Heart left ventricle (tissue), 16 donors: ENCODE results near the gene ACAP2. TPM values are rescaled to one million over a fixed set of nuclear protein-coding genes. Genes with fewer than 3 reads are reported as not detected.

Experiments used
- ATAC-seq, 4 donors: fragments of 200-7000 bp; cut with Tn5 transposase; one replicate each; pipeline ENCODE4 v1.9.1; 2020 to 2022; ENCODE audit warnings: moderate library complexity in 4 of 4, mild to moderate bottlenecking in 3 of 4, moderate number of reproducible peaks in 1 of 4
- DNase-seq, 5 donors: peaks; one replicate each; pipeline ENCODE4 v3.0.0-alpha.2; 2020
- H3K27ac ChIP-seq, 12 donors: fragments of 200-600 bp; sonication (generic) in 4 of 12; one replicate each; pipeline versions ENCODE4 v1.5.0 to v1.8.0; 2016 to 2022; ENCODE audit warnings: mild to moderate bottlenecking in 2 of 12
- H3K27me3 ChIP-seq, 9 donors: fragments of 200-600 bp; sonication (generic) in 2 of 9; one replicate each; pipeline versions ENCODE4 v1.5.1 to v1.8.0; 2016 to 2022; ENCODE audit warnings: mild to moderate bottlenecking in 3 of 9
- H3K36me3 ChIP-seq, 9 donors: fragments of 200-600 bp; sonication (generic) in 2 of 9; one replicate each; pipeline versions ENCODE4 v1.5.0 to v1.8.0; 2018 to 2022; ENCODE audit warnings: mild to moderate bottlenecking in 2 of 9
- H3K4me1 ChIP-seq, 12 donors: fragments of 200-600 bp; sonication (generic) in 4 of 12; one replicate each; pipeline versions ENCODE4 v1.5.0 to v1.8.0; 2016 to 2022; ENCODE audit warnings: mild to moderate bottlenecking in 3 of 12
- H3K4me3 ChIP-seq, 12 donors: fragments of 200-600 bp; sonication (generic) in 4 of 12; one replicate each; pipeline versions ENCODE4 v1.5.0 to v1.8.0; 2017 to 2022; ENCODE audit warnings: mild to moderate bottlenecking in 9 of 12, moderate library complexity in 4 of 12
- H3K9me3 ChIP-seq, 12 donors: fragments of 200-600 bp; sonication (generic) in 4 of 12; one replicate each; pipeline versions ENCODE4 v1.5.0 to v1.8.0; 2016 to 2022; ENCODE audit warnings: mild to moderate bottlenecking in 1 of 12
- POLR2A ChIP-seq, 2 donors: fragments of 450-650 bp; IDR thresholded peaks; one replicate each; pipeline ENCODE4 v1.6.1; 2017; ENCODE audit warnings: antibody characterized with exemption in 2 of 2, mild to moderate bottlenecking in 2 of 2, moderate library complexity in 2 of 2
- WGBS, 4 donors: extraction: QIAGEN DNeasy Blood & Tissue Kit in 2 of 4; methylation state at CpG; one replicate each; pipeline versions ENCODE4 v1.1.5 to v1.1.7; 2013 to 2018; 5-methylcytosine and 5-hydroxymethylcytosine counted together
- intact Hi-C, 10 donors: fragments of 100-400 bp; cut with DNase I; formaldehyde crosslinking; loops; one replicate each; pipeline versions ENCODE4 v1.11.1 to v1.14.2; 2022
- polyA plus RNA-seq, 2 donors: library from polyadenylated mRNA; stranded (reverse); fragments of 200-250 nt; gene quantifications; one replicate each; pipeline ENCODE4 v1.2.3, GENCODE V29; 2013
- total RNA-seq, 9 donors: library from RNA; depleted of rRNA in 2 of 9; stranded (reverse); fragments of >200 nt in 2 of 9; fragmentation: NEBNext Ultra II Directional in 3 of 9; extraction: Animal tissue kit (Norgen Biotek cat#: 25700) in 3 of 9; gene quantifications; one replicate each; pipeline versions ENCODE4 v1.1.0 to v1.2.4, GENCODE V29; 2016 to 2023
- TF ChIP-seq, protein P1 (sequence below), 12 donors: fragments of 200-600 bp; sonication (generic) in 4 of 12; IDR thresholded peaks; one replicate each; pipeline versions ENCODE4 v1.5.0 to v1.8.0; 2018 to 2022; ENCODE audit warnings: antibody characterized with exemption in 12 of 12, mild to moderate bottlenecking in 5 of 12
- donor health status: ischemic (EF 13 %, LVEDD 7.1; RV severe dilation, severe dysfunction).
- donor health status: healthy with polysubstance abuse.
- donor health status: DM: no; HTN: yes; CAD: no.
- donor health status: DM: no; HTN: no; CAD: no.
- donor health status: ischemic (EF 25% LVEDD 6.9; RV normal size, moderate dysfunction).
- donor health status: ischemic (EF 25% LVEDD 5.7; RV mildly dilated, moderate dysfunction).
- donor health status: healthy.
- donor health status: DM: yes; HTN: yes; CAD: no.
- donor health status: ischemic (EF 35%, LVEDD 5.7; RV mildly dilated, moderate dysfunction).
- donor health status: nonischemic (EF 11% LVEDD 7.7; RV severe dilation, severe dysfunction).
- donor health status: DM: yes; HTN: yes; CAD: no.
- donor health status: PGD.
- donor health status: ischemic (EF 29% LVEDD 5.4; RV normal size, mild dysfunction).
- donor health status: nonischemic (EF 23%, LVEDD 6.1; RV moderate dilation, normal function).

ACAP2 gene
- total and polyA plus RNA-seq, 11 donors: 4.4 to 39.2 (median 15.4) TPM

DNA sequence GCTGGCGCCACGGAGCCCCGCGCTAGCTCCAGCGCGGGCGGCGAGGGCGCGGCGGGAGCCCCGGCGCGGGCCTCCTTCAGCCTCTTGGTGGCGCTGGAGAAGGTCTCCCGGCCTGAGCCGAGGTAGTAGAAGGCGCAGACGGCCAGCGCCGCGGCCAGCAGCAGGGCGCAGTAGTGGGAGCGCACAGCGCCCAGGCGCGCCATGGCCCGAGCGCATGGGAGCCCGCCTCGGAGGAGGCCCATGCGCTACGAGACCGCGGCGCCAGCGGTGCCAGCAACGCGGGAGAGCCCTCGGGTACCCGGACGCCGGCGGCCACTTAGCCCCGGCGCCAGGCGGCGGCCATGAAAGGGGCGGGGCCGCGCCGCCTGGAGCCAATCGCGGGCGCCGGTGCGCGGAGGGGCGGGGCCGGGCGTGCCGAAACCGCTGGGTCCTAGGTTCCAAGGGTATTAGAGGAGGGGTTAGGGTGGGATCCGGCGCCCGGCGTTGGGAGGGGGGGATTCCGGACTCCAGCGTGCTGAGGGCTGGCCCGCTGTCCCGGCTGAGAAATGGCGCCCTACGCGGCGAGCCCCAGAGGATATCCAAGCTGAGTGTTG, 171.9 kb downstream of the ACAP2 start, which contains the start of gene XXYLT1:
XXYLT1 (minus strand) TSS at position 343 of the 593 bp plus-strand sequence; CDS start at position 242, 101 bp downstream.
- H3K27ac ChIP-seq: peak within 1 kb of the TSS; percentile 51 to 96 (median 90)
- no peaks in the 10 kb centered on the region for H3K9me3 ChIP-seq
- TF ChIP-seq, protein P1, sequence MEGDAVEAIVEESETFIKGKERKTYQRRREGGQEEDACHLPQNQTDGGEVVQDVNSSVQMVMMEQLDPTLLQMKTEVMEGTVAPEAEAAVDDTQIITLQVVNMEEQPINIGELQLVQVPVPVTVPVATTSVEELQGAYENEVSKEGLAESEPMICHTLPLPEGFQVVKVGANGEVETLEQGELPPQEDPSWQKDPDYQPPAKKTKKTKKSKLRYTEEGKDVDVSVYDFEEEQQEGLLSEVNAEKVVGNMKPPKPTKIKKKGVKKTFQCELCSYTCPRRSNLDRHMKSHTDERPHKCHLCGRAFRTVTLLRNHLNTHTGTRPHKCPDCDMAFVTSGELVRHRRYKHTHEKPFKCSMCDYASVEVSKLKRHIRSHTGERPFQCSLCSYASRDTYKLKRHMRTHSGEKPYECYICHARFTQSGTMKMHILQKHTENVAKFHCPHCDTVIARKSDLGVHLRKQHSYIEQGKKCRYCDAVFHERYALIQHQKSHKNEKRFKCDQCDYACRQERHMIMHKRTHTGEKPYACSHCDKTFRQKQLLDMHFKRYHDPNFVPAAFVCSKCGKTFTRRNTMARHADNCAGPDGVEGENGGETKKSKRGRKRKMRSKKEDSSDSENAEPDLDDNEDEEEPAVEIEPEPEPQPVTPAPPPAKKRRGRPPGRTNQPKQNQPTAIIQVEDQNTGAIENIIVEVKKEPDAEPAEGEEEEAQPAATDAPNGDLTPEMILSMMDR (IDR thresholded peaks at IDR 0.05): peak; percentile 17 to 79 (median 66)
- peak in 1 of 2 donors; percentile 52 for TF ChIP-seq POLR2A (IDR thresholded peaks at IDR 0.05)
- H3K4me3 ChIP-seq: peak within 1 kb of the TSS; percentile 61 to 98 (median 86)
- DNase-seq: peak; percentile 90 to 95 (median 92)
- peak; percentile 92 to 98 (median 95) for ATAC-seq
- 0 to 1% (median 1%) methylated on average over 26 to 75 of the region's 75 CpGs for WGBS, 4 donors
- no peaks in the 10 kb centered on the region for H3K27me3 ChIP-seq
- peaks cover 0 to 25% (median 4%) of the 10 kb centered on the region in 9 donors for H3K36me3 ChIP-seq
- peaks cover 0 to 28% (median 16%) of the 10 kb centered on the region in 12 donors for H3K4me1 ChIP-seq
- intact Hi-C loops: loop anchor here in 9 of 10 donors (1.0 to 10.0 kb wide), 5 partner anchors 171 to 252 kb away; partner anchors contain the start of gene ACAP2 (in 4 of the 9)

DNA sequence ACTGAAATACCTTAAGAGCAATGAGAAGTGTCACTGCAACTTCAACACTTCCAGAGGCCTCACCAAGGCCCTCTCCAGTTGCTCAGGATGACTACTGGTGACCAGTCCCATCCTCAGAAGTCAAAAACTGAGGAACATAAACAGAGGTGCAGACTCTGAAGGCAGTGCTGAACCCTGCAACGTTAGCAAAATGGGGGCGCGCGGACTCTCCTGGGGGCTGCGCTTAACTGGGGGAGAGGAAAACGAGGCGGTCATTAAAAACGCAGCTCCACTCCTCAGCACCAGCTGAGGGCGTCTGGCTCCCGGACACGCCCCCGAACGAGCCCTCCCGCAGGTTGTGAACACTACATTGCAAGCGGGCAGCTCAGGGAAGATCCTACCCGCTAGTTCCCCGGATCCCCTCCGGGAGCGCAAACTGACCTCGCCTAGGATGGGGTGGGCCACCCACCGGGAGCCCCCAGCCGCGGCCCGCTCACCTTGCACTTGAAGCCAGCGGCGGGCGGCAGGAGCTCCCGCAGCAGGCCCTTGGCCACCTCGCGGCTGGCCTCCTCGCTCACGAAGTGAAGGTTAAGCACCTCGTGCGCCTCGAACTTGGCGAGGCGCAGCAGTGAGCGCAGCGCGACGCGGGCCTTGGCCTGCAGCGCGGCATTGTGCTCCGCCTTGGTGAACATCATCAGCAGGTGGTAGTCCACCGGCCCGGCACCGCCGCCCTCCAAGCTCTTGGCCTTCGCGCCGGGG, 172.6 kb downstream of the ACAP2 start:
- no peaks in the 10 kb centered on the region for H3K27me3 ChIP-seq
- H3K9me3 ChIP-seq: no peaks in the 10 kb centered on the region
- WGBS, 4 donors: 0 to 2% (median 1%) methylated on average over 17 to 52 of the region's 52 CpGs
- H3K4me3 ChIP-seq: peak overlapping the region; percentile 61 to 98 (median 86)
- H3K27ac ChIP-seq: peak overlapping the region; percentile 51 to 96 (median 90)
- DNase-seq: peak in 3 of 5 donors; percentile 45 to 65 (median 60)
- peaks cover 0 to 30% (median 3%) of the 10 kb centered on the region in 9 donors for H3K36me3 ChIP-seq
- intact Hi-C loops: loop anchor here in 7 of 10 donors (2.0 to 10.0 kb wide), 4 partner anchors 172 to 253 kb away; partner anchors contain the start of gene ACAP2 (in 4 of the 7)
- TF ChIP-seq, protein P1 (IDR thresholded peaks at IDR 0.05): peak in 1 of 12 donors; percentile 2
- no peak for TF ChIP-seq POLR2A (IDR thresholded peaks at IDR 0.05)
- peaks cover 0 to 28% (median 16%) of the 10 kb centered on the region in 12 donors for H3K4me1 ChIP-seq
- peak in 3 of 4 donors; percentile 3 to 24 (median 8) for ATAC-seq

DNA sequence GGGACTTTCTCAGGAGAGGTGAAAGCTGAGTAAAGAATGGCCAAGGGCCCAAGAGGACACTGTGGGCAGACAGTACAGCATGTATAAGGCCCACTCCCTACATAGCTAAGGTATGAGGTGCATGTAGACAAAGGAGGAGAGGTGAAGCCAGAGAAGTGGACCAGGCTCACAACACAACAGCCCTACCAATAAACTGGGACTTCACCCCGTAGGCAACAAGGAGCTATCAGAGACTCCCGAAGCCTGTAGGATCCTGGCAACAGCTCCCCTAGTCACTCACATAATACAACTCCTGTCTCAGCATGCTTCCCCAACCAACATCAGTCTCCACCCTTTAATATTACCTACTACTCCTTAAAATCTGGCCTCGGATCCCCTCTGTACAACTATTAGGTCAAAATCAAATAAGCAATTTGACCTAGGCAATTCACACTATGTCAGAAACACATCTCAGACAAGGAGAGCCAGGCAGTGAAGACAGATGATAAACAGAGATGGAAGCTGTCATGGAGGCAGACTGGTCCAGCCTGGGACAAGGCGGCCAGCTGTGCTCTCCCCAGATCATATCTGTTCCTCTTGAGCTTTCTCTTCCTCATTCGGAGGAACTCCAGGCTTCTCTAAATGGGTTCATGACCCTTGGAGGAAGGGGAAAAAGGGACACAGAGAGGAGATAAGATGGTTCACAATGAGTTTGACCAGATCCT, 173.3 kb downstream of the ACAP2 start:
- H3K4me1 ChIP-seq: peaks cover 0 to 28% (median 16%) of the 10 kb centered on the region in 12 donors
- no peak for ATAC-seq
- no peak for DNase-seq
- TF ChIP-seq POLR2A (IDR thresholded peaks at IDR 0.05): no peak
- TF ChIP-seq, protein P1 (IDR thresholded peaks at IDR 0.05): no peak
- peak overlapping the region in 10 of 12 donors; percentile 68 to 98 (median 86) for H3K4me3 ChIP-seq
- peak overlapping the region in 2 of 12 donors; percentile 91 to 93 for H3K27ac ChIP-seq
- no peaks in the 10 kb centered on the region for H3K27me3 ChIP-seq
- 54 to 77% (median 69%) methylated on average over 5 of the region's 5 CpGs for whole genome bisulfite sequencing, 4 donors
- H3K36me3 ChIP-seq: peaks cover 0 to 25% (median 3%) of the 10 kb centered on the region in 9 donors
- intact Hi-C loops: loop anchor here in 7 of 10 donors (2.0 to 10.0 kb wide), 5 partner anchors 173 to 385 kb away; partner anchors contain the start of gene ACAP2 (in 4 of the 7)
- no peaks in the 10 kb centered on the region for H3K9me3 ChIP-seq
